ENCODE results near the gene ANKRD33B.

ANKRD33B gene

DNA sequence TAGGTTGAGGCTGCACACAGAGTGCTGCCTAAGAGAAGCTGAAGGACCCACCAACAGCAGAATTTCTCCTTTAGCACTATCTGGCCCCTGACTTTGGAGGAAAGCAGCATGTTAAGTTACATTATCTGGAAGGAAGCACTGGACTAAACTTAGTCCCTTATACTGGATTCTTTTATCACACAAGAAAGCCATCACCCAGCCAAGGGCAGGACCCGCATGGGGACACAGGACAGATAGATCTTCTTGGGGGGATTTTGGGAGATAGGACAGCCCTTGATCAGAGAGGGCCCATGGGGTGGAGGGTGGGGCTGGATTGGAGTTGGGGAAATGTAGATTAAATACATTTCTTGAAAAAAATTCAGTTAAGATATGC lies 14.4 kb downstream of the ANKRD33B start:
- DNase-seq (ENCODE audit: low read depth in 2 of 2): no peak

- no peak for DNase-seq (ENCODE audit: low read depth in 2 of 2)
These were observed 15.0 kb downstream of the ANKRD33B start for GRCh38 chr5:10578869-10579268.

DNA sequence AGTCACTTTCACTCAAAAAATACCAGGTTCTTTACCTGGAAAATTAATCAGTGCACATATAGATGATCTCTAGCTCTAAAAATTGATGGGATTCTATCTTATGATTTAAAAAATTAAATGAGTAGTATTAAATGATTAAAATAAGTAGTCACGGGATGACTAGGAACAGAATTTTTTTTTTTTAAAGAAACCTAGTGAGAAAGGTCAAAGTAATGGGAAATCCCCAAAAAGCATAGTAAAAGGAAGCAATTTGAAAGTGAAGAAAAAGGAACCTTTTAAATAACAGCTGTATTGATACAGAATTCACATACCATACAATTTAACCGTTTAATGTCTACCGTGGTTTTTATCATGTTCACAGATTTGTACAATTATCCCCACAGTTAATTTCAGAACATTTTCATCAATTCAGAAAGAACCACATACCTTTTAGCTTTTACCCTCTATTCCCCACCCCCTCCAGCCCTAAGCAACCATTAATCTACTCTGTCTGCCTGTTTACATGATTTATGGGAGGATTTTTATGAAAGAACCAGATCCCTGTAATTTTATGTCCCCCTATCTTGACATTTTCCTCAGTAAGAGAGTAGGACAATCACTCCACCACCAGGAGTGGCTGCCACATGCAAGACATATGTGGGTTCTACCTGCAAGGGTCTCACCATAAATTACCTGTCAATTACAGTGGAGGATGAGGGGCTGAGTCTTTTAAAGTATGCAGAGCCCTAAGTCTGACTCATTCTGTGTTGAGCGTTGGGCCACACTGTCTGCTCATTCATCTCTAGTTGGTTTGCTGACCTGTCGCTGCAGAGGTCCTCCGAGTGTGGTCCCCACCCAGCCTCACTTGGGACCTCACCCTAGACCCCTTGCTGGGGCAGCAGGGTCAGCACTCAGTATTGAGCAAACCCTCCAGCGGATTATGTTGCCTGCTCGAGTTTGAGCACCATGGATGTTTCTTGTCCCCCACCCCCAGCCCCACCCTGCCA lies 16.0 kb downstream of the ANKRD33B start:
- DNase-seq (ENCODE audit: low read depth in 2 of 2): no peak

DNA sequence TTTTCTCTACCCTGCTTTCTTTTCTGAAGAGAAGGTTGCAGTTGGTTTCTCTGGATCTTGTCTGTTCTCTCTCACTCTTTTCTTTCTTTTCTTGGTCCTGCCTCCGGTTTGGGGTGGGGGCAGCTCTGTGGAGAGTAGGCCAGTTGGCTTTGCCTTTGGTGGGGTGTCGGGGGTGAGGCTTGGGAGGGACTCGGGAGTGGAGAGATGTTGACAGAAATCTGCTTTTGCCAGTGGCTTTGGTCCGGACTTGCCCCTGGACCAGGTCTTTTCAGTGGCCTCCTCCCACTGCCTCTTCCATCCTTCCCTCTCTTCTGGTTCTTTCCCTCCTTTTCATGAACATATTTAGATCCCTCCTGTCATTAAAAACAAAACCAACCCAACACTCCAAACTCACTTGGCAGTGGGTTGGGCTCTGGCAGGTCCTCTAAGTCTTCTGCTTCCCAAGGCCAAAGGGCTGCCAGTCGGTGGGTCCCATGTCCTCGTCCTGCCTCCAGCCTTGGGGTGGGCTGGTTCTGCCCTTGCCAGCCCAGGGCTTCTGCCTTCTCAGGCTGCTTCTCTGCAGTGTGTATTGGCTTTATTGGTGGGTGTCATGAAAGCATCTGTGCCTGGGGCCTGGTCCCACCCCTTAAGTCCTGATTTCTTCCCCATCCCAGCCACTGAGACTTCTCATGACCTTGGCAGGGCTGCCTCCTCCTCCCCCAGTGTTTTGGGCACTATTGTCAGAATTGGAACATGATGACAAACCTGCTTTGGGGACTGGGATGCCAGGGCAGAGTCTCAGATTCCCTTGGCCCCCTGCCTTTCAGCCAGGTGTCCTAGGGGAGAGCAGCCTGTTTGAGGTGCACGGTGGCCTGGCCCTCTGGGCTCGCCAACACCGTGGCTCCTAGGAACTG lies 16.9 kb downstream of the ANKRD33B start:
- no peak for DNase-seq (ENCODE audit: low read depth in 2 of 2)

GRCh38 chr5:10581424-10581748 lies 17.5 kb downstream of the ANKRD33B start:
- DNase-seq (ENCODE audit: low read depth in 2 of 2): no peak

DNA sequence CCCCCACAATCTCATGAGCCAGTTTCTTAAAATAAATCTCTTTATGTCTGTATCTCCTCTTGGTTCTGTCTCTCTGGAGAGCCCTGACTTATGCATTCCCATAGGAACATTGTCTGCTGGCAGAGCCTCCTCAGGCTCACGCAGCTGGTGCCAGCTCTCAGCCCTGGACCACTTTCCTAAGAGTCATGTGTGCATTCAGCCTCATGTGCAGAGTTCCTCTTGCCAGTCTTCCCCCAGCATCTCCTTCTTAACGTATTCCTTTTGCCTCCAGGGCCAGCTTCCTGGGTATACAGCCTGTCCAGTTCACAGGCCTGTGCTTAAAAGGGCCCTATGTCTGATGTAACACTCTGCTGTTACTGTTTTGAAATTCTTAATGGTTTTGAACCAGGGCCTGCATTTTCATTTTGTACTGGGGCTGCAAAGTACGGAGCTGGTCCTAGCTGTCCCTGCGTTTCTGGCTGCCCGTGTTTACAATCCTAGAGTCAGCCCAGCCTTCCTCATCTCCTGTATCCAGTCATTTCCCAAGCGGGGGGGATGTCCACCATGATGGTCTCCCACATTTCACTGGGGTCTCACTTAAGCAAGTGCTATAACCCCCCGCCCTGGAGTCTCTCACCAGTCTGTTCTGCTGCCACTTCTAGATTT lies 18.1 kb downstream of the ANKRD33B start:
- no peak for DNase-seq (ENCODE audit: low read depth in 2 of 2)

GRCh38 chr5:10582512-10582897 lies 18.6 kb downstream of the ANKRD33B start:
- DNase-seq (ENCODE audit: low read depth in 2 of 2): no peak

- no peak for DNase-seq (ENCODE audit: low read depth in 2 of 2)
These were observed 20.0 kb downstream of the ANKRD33B start for GRCh38 chr5:10583663-10584572.

DNA sequence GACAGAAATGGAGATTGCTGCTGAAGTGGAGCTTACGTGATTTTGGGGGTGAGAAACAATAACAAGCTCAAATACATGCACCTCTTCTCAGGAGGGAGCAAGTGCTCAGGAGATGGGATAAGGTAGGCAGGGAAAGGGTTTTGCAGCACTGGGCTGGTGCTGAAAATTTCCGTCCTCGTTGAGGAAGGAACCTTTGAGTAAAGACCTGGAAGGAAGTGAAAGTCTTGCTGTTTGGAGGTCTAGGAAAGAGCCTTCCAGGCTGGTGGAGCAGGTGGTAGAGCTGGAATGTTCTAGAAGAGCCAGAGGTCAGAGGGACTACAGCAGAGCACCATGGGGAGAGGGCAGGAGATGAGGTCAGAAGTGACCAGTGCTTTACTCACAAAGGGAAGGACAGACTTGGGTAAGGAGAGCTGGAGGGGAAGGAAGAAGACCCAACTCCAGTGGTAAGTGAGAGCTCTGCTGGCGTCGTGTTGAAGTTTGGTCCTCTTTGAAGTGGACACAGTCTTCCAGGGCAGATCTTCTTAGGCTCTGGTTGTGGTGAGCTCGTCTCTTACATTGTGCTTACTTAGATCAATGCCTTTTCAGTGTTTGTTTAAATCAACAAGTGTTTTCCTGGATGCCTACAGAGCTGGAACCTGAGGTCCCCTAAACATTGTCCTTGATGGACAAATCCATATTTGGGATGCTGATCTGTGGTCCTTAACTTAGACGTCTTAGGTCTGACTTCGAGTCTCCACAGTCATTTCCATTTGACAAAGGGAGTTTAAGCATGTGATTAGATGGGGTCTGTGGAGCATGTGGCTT lies 21.0 kb downstream of the ANKRD33B start:
- no peak for DNase-seq (ENCODE audit: low read depth in 2 of 2)

DNA sequence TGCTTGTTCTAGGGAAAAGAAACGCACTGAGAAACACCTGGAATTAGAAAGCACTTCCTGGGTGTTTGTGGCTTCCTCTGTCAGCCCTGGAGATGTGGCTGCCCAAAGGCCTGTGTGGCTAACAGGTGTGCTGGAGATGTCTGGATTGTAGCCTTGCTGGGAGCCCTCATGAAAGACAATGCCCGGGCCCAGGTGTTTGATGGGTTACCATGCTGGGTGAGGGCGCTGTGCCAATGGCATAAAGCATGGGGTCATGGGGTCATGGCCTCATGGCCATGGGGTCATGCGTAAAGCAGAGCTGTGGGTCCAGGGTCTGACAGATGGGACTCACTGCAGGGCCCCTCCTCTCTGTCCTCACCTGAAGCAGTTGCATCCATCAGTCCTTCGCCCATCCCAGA lies 21.6 kb downstream of the ANKRD33B start:
- no peak for DNase-seq (ENCODE audit: low read depth in 2 of 2)

- DNase-seq (ENCODE audit: low read depth in 2 of 2): no peak
These were observed 22.1 kb downstream of the ANKRD33B start for GRCh38 chr5:10586008-10586407.

DNA sequence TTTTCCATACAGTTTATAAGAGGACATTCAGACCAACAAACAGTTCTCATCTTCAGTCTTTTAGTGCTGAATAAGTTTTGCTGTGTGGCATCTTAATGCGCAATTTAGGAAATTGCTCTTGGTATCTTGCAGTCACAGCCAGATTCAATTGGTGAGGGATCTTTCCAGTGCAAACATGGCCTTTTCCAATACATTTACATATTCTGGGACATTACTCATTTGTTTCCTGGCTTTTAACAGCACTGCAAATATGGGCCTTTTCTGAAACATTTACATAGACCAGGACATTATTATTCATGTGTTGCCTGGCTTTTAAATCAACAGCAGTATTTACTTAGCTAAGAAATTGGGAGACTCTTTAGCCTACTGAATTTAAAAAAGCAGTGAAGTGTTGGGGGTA lies 22.7 kb downstream of the ANKRD33B start:
- no peak for DNase-seq (ENCODE audit: low read depth in 2 of 2)

GRCh38 chr5:10588109-10588775 lies 24.4 kb downstream of the ANKRD33B start:
- no peak for DNase-seq (ENCODE audit: low read depth in 2 of 2)

DNA sequence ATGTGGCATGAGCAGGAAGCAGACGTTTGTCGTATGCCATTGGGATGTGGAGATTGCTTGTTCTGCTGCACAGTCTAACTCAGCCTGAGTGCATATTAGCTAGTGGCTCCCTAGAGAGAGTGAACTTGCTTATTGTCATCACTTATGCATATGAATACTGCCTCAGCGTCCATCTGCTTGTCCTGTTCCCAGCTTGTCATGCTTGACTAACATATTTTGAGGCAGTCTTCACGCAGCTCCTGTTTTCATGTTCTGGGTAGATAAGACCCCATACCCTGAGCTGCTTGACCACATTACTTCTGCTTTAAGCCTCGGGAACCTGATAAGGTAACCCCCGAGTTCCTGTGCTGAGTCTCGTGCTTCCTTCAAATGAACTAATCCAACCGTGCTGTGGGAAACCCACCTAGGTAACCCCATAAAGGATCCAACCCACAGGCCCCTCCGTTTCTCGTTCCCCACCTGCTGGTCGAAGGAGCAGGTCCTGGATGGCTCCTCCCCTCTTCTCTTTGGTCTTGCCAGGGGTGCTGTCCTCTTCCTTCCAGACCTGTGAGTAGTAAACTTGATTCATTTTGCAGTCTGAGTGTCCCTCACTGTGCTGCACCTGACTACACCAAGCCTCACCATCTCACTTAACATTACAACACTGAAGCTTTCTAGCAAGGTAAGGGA lies 25.0 kb downstream of the ANKRD33B start:
- no peak for DNase-seq (ENCODE audit: low read depth in 2 of 2)

GRCh38 chr5:10590226-10590999 lies 26.5 kb downstream of the ANKRD33B start:
- no peak for DNase-seq (ENCODE audit: low read depth in 2 of 2)

- DNase-seq (ENCODE audit: low read depth in 2 of 2): no peak
These were observed 27.3 kb downstream of the ANKRD33B start for GRCh38 chr5:10591159-10591558.

DNA sequence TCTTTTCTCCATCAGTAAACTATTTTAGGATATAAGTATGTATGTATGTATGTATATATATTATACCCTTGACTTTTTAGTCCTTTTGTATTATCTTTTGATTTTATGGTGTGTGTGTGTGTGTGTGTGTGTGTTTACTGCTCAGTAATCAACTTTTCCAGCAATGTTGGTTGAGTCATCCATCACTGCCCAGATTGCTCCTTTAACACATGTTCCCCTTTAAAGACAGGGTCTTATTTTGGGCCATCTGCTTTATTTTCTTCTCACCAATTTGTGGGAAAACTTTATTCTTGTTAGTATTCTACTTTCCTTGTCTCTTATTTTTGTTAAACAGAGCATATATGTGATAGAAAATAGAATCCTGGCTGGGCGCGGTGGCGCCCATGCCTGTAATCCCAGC lies 28.1 kb downstream of the ANKRD33B start:
- no peak for DNase-seq (ENCODE audit: low read depth in 2 of 2)

DNA sequence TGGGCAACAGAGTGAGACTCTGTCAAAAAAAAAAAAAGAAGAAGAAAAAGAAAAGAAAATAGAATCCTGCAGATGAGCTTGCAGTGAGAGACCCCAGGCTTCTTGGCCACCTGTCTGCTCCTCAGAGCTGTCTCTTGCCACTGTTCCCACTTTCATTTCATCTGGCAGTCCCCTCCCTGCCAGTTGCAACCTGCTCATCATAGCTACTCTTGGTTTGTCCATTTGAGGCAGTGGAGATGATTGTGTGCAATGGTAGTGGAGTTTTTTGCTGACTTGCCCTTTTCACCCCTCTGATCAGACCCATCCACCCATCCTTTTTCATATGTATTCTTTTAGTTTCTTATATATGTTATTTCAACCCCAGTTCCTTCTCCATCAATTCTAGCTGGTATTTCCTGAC lies 28.7 kb downstream of the ANKRD33B start:
- DNase-seq (ENCODE audit: low read depth in 2 of 2): no peak

Data from stimulated activated CD8-positive, alpha-beta memory T cell treated with anti-CD3 and anti-CD28 coated beads, Interleukin-2, amount 100 ng/mL, for 1 hour (primary cell).